OCI-LY3 (cell line): ENCODE results near the gene DTNBP1.

Experiments used
- H2AFZ ChIP-seq: fragments of 200-600, 300-600 bp; shearing (Covaris generic); 2 replicates; pipeline ENCODE4 v1.6.0; 2014; ENCODE audit warnings: antibody characterized with exemption, low read depth, low read length
- H3K27ac ChIP-seq: fragments of 200-600, 300-600 bp; sonication (generic); 2 replicates; pipeline ENCODE4 v1.5.1; 2014; ENCODE audit warnings: mild to moderate bottlenecking, low read length, moderate library complexity, mixed read lengths
- H3K27me3 ChIP-seq: fragments of 200-600, 300-600 bp; sonication (generic); 2 replicates; pipeline ENCODE4 v1.6.1; 2014; ENCODE audit warnings: low read depth, low read length, mixed read lengths
- H3K36me3 ChIP-seq: fragments of 200-600, 300-600 bp; sonication (generic); replicated peaks from 2 replicates; pipeline ENCODE3; 2014; ENCODE audit warnings: low read depth, low read length, mixed read lengths
- H3K4me1 ChIP-seq: fragments of 300-600, 200-600 bp; sonication (generic); 2 replicates; pipeline ENCODE4 v1.6.1; 2014; ENCODE audit warnings: low read length, mixed read lengths
- H3K4me2 ChIP-seq: fragments of 200-600, 300-600 bp; sonication (generic); 2 replicates; pipeline ENCODE4 v1.6.1; 2014; ENCODE audit warnings: low read length, mixed read lengths
- H3K4me3 ChIP-seq: fragments of 300-600, 200-600 bp; sonication (generic); 2 replicates; pipeline ENCODE4 v1.5.1; 2014; ENCODE audit warnings: antibody characterized with exemption, mild to moderate bottlenecking, low read length, moderate library complexity
- H3K79me2 ChIP-seq: fragments of 300-600, 200-600 bp; shearing (Covaris generic); 2 replicates; pipeline ENCODE4 v1.6.1; 2014; ENCODE audit warnings: mild to moderate bottlenecking, low read length, mixed read lengths
- H3K9ac ChIP-seq: fragments of 300-600, 200-600 bp; shearing (Covaris generic); 2 replicates; pipeline ENCODE4 v1.6.0; 2014; ENCODE audit warnings: mild to moderate bottlenecking, low read length, moderate library complexity
- H3K9me3 ChIP-seq: fragments of 200-600, 300-600 bp; shearing (Covaris generic); 2 replicates; pipeline ENCODE4 v1.6.1; 2014; ENCODE audit warnings: low read length, mixed read lengths; ENCODE audit not compliant: insufficient read depth
- H4K20me1 ChIP-seq: fragments of 200-600, 300-600 bp; sonication (generic); 2 replicates; pipeline ENCODE4 v1.6.1; 2016; ENCODE audit warnings: low read length, mixed read lengths; ENCODE audit not compliant: insufficient read depth
- CTCF ChIP-seq: fragments of 200-600, 300-600 bp; sonication (generic); IDR thresholded peaks from 2 replicates; pipeline ENCODE4 v1.5.1; 2014; ENCODE audit warnings: antibody characterized with exemption, low read length, low read depth
- EZH2phosphoT487 ChIP-seq: fragments of 200-600 bp; shearing (Covaris generic); IDR thresholded peaks from 2 replicates; pipeline ENCODE4 v1.6.1; 2018; ENCODE audit warnings: antibody characterized with exemption, mixed run types, low read depth

Gene DTNBP1

DNA sequence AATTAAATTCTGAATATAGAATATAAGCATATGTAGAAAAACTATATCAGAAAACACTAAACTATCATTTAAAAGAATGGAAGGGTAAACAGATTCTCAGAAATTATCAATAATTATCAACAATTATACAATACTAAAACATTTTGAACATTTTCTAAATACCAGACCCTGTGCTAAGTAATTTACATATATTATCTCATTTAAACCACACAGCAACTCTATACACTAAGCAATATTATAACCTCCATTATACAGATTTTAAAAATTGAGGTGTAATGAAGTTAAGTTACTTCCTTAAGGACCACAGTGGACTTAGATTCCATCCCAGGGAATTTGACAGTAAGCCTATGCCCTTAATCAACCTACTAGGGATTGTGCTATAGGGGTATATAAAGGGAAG, 33.3 kb downstream of the DTNBP1 start:
- no peaks in the 10 kb centered on the region for H3K36me3 ChIP-seq
- no peak for TF ChIP-seq EZH2phosphoT487
- no peak for TF ChIP-seq CTCF
- H3K9me3 ChIP-seq: no peaks in the 10 kb centered on the region
- no peaks in the 10 kb centered on the region for H3K79me2 ChIP-seq
- H3K4me2 ChIP-seq: no peak overlapping the region
- H3K9ac ChIP-seq: no peak overlapping the region
- no peaks in the 10 kb centered on the region for H4K20me1 ChIP-seq
- H2AFZ ChIP-seq: no peak overlapping the region
- no peaks in the 10 kb centered on the region for H3K4me1 ChIP-seq
- H3K4me3 ChIP-seq: no peak overlapping the region
- no peaks in the 10 kb centered on the region for H3K27me3 ChIP-seq
- H3K27ac ChIP-seq: no peak overlapping the region

DNA sequence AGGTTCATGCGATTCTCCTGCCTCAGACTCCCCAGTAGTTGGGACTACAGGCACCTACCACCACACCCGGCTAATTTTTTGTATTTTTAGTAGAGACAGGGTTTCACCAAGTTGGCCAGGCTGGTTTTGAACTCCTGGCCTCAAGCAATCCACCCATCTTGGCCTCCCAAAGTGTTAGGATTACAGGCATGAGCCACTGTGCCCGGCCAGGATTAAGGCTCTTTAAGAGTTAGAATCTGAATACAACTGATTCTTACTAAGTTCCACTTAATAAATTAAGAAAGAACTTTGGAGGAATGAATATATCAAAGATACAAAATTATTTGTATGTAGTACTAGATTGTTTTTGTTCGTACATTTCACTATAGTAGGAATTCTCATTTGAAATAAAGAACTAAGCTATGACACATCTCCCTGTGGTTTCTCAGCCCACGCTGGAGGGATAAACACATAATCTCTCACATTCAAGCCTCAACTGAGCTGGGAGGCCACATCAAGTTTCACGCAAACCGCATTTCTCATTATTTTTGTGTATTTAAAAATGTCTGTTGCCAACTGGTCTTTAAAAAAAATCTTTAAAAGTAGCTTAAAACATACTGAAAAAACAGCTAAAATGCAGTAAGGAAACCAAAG, 34.2 kb downstream of the DTNBP1 start:
- TF ChIP-seq CTCF (no peak), EZH2phosphoT487 (no peak)
- H3K27ac ChIP-seq: no peak overlapping the region
- no peak overlapping the region for H3K4me2 ChIP-seq

DNA sequence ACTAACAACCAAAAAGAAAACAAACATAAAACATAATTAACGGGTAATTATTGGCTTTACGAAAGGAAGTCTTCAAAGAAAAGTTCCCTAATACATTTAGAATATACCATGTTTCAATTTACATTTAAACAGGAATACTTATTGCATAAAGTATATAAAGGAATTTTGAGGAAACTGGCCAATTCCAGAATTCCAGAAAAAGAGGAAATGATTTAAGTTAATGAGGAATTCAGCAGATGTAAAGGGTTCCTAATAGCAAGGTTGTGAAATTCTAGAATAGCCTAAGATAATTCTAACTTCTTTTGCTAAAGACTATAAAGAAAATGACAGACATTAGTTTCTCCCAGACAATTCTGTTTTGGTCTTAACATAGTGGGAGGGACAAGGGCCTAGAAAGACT, 35.0 kb downstream of the DTNBP1 start:
- Histone ChIP-seq H3K4me2 (no peak overlapping the region), H3K9ac (no peak overlapping the region), H3K27ac (no peak overlapping the region)

More for the DNA sequence above, 34.2 kb downstream of the DTNBP1 start:
- no peaks in the 10 kb centered on the region for H3K36me3 ChIP-seq
- no peaks in the 10 kb centered on the region for H3K79me2 ChIP-seq
- no peaks in the 10 kb centered on the region for H3K9me3 ChIP-seq
- no peak overlapping the region for H3K4me3 ChIP-seq
- H3K9ac ChIP-seq: no peak overlapping the region
- no peak overlapping the region for H2AFZ ChIP-seq
- H4K20me1 ChIP-seq: no peaks in the 10 kb centered on the region
- H3K27me3 ChIP-seq: no peaks in the 10 kb centered on the region
- H3K4me1 ChIP-seq: no peaks in the 10 kb centered on the region

More for the DNA sequence above, 35.0 kb downstream of the DTNBP1 start:
- Histone ChIP-seq H3K79me2 (no peaks in the 10 kb centered on the region), H3K4me3 (no peak overlapping the region), H4K20me1 (no peaks in the 10 kb centered on the region), H2AFZ (no peak overlapping the region), H3K9me3 (no peaks in the 10 kb centered on the region), H3K36me3 (no peaks in the 10 kb centered on the region), H3K27me3 (no peaks in the 10 kb centered on the region), H3K4me1 (no peaks in the 10 kb centered on the region)
- no peak for TF ChIP-seq CTCF
- no peak for TF ChIP-seq EZH2phosphoT487
